Measurements from ENCODE around the gene DNASE1. TPM values are rescaled to one million over a fixed set of nuclear protein-coding genes. Genes with fewer than 3 reads are reported as not detected.

The DNASE1 gene
- total RNA-seq: 6.8 and 9.1 TPM in 2 replicates

GRCh38 chr16:3654249-3654991, at the start of gene DNASE1:
DNASE1 (plus strand) TSS chr16:3654691; CDS start chr16:3655374, 683 bp downstream.

DNA sequence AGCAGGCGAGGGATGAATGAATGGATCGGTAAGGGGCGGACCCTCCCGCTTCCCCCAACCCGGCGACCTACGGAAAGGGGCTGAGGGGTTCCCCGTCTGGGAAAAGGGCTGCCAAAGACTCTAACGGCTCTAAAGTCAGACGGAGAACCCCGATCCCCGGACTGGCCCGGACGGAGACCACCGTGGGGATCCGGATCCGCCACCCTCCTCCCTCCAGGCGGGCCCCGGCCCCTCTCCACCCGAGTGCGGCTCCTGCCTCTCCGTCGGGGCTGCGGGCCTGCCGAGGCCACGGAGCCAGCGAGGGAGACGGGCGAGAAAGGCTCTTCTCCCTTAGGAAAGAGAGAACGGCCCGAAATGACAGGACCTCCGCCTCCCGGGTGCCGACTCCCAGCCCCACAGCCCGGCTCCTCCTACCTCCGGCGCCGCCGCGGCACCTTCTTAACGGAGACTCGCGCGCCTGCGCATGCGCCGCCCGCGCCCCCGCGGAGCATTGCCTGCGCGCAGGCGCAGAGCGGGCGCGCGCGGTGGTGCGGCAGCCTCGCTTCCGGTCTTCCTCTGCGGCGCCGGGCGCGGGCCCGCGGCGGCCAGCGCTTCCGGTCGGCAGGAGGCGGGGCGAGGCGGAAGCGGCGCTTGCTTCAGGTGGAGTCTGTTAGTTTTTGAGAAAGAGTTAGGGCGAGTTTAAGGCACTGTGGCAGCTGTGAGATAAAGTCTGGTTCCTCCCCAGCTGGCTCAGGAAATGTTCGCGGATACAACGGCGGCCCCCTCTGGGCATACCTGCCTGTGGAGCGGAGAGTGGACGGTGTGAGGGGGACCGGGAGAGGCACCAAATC, 43.1 kb upstream of the DNASE1 start, which contains the start of gene SLX4:
Gene SLX4, minus strand, starts transcription at position 461 of the 830 bp plus-strand sequence. CDS start 2,642 bp downstream, outside the sequence.

Other genes starting within 250 kb of the DNASE1 start
- gene ZNF597, start 211.2 kb upstream of the DNASE1 start, total RNA-seq: 1.1 and 2.5 TPM in 2 replicates
- gene NAA60, start 211.0 kb upstream of the DNASE1 start, total RNA-seq: 19.1 and 34.0 TPM in 2 replicates
- not detected in 2 replicates for gene C16orf90, start 159.2 kb upstream of the DNASE1 start, total RNA-seq
- gene CLUAP1, start 153.7 kb upstream of the DNASE1 start, total RNA-seq: 7.8 and 14.8 TPM in 2 replicates
- gene NLRC3, start 77.3 kb upstream of the DNASE1 start, total RNA-seq: not detected in 2 replicates
- 2.2 and 3.6 TPM in 2 replicates for gene SLX4, start 43.1 kb upstream of the DNASE1 start, total RNA-seq
- 53.2 and 63.9 TPM in 2 replicates for gene TRAP1, start 62.8 kb downstream of the DNASE1 start, total RNA-seq
- 20.7 and 22.7 TPM in 2 replicates for gene CREBBP, start 226.0 kb downstream of the DNASE1 start, total RNA-seq